Natural killer cell (primary cell): ENCODE results near the gene TEX54. TPM values are rescaled to one million over a fixed set of nuclear protein-coding genes. Genes with fewer than 3 reads are reported as not detected.
"Not testable (repeated sequence)": the region's sequence is repeated elsewhere in the genome, so short reads cannot be mapped to it uniquely, and the experiment has no call there.

Source experiments
- ATAC-seq, 3 donors: fragments of 150-1000 bp in 2 of 3; fragments of 200-7000 bp in 1 of 3; cut with Tn5 transposase; 1 replicate in 1 of 3; 2 replicates in 2 of 3; pipeline ENCODE4 v1.10.0; 2021; ENCODE audit warnings: mild to moderate bottlenecking in 2 of 3, moderate library complexity in 2 of 3
- DNase-seq, 2 donors: peaks; one replicate each; pipeline versions ENCODE4 v3.0.0 to v3.0.0-alpha.2; 2013 to 2021; ENCODE audit warnings: mixed read lengths in 1 of 2
- H3K27ac ChIP-seq: one replicate; pipeline ENCODE4 v1.5.1; 2013; ENCODE audit warnings: mild to moderate bottlenecking, low read length
- H3K27me3 ChIP-seq: one replicate; pipeline ENCODE4 v1.6.1; 2013; ENCODE audit warnings: low read length; ENCODE audit not compliant: control insufficient read depth, insufficient read depth
- H3K36me3 ChIP-seq: one replicate; pipeline ENCODE4 v1.6.1; 2013; ENCODE audit warnings: low read length; ENCODE audit not compliant: control insufficient read depth, insufficient read depth
- H3K4me1 ChIP-seq: one replicate; pipeline ENCODE4 v1.6.1; 2013; ENCODE audit warnings: low read length; ENCODE audit not compliant: control insufficient read depth, insufficient read depth
- H3K4me3 ChIP-seq: one replicate; pipeline ENCODE4 v1.5.1; 2013; ENCODE audit warnings: low read length
- H3K9me3 ChIP-seq: one replicate; pipeline ENCODE4 v1.6.1; 2013; ENCODE audit warnings: low read length; ENCODE audit not compliant: control insufficient read depth, insufficient read depth
- H3K27ac Mint-ChIP-seq, 2 donors: one replicate each; pipeline ENCODE4 v1.8.0; 2022; ENCODE audit warnings: mild to moderate bottlenecking in 2 of 2, mixed read lengths in 2 of 2, moderate library complexity in 1 of 2
- H3K27me3 Mint-ChIP-seq, 2 donors: one replicate each; pipeline ENCODE4 v1.8.0; 2022; ENCODE audit warnings: low read depth in 2 of 2, mixed read lengths in 2 of 2
- H3K36me3 Mint-ChIP-seq: one replicate; pipeline ENCODE4 v1.8.0; 2022; ENCODE audit warnings: mixed read lengths
- H3K4me1 Mint-ChIP-seq, 2 donors: one replicate each; pipeline ENCODE4 v1.8.0; 2022; ENCODE audit warnings: mixed read lengths in 2 of 2
- H3K4me3 Mint-ChIP-seq: one replicate; pipeline ENCODE4 v1.8.0; 2022; ENCODE audit warnings: mild to moderate bottlenecking, moderate library complexity, mixed read lengths
- H3K9me3 Mint-ChIP-seq, 2 donors: one replicate each; pipeline ENCODE4 v1.8.0; 2022; ENCODE audit warnings: mixed read lengths in 2 of 2
- WGBS: methylation state at CpG from one replicate; pipeline ENCODE4 v1.1.7; 2013; ENCODE audit warnings: missing lambda C conversion rate; ENCODE audit not compliant: insufficient coverage; 5-methylcytosine and 5-hydroxymethylcytosine counted together
- intact Hi-C: fragments of 100-400 bp; cut with micrococcal nuclease; formaldehyde crosslinking; loops from one replicate; pipeline ENCODE4 v1.14.2; 2022
- total RNA-seq, 4 donors: library from RNA; stranded (reverse); fragments of 120-200 nt in 1 of 4; gene quantifications; one replicate each; pipeline versions ENCODE4 v1.2.3 to v1.2.4, GENCODE V29; 2013 to 2022
- TF ChIP-seq, protein P1 (sequence below): fragments of 200-600 bp; IDR thresholded peaks from one replicate; pipeline ENCODE4 v1.8.0; 2022; ENCODE audit warnings: antibody characterized with exemption

The TEX54 gene
- total RNA-seq, 3 donors from 2014 or later (not counting 1 experiment from before 2014, with no cell fraction given), result not detected

- Histone ChIP-seq H3K27ac (peak overlapping the region; percentile 92), H3K27me3 (no peaks in the 10 kb centered on the region), H3K36me3 (peaks cover under 1% of the 10 kb centered on the region), H3K4me3 (peak overlapping the region; percentile 82), H3K4me1 (peaks cover 35% of the 10 kb centered on the region), H3K9me3 (no peaks in the 10 kb centered on the region)
- Mint-ChIP-seq H3K9me3 (no peaks in the 10 kb centered on the region), H3K27me3 (no peaks in the 10 kb centered on the region), H3K4me3 (no peak overlapping the region), H3K27ac (no peak overlapping the region), H3K4me1 (peaks cover 17 to 19% of the 10 kb centered on the region in 2 donors), H3K36me3 (no peaks in the 10 kb centered on the region)
- ATAC-seq (peak; percentile 46 to 74 (median 65)), DNase-seq (peak; percentile 75 to 94)
- under 1% methylated on average over 32 of the region's 33 CpGs for WGBS
- intact Hi-C loops, result loop anchor here (1.0 to 5.0 kb wide), 5 partner anchors 14 to 284 kb away; partner anchors contain the start of genes BSCL2, GNG3, SLC3A2 and TUT1
- TF ChIP-seq, protein P1, sequence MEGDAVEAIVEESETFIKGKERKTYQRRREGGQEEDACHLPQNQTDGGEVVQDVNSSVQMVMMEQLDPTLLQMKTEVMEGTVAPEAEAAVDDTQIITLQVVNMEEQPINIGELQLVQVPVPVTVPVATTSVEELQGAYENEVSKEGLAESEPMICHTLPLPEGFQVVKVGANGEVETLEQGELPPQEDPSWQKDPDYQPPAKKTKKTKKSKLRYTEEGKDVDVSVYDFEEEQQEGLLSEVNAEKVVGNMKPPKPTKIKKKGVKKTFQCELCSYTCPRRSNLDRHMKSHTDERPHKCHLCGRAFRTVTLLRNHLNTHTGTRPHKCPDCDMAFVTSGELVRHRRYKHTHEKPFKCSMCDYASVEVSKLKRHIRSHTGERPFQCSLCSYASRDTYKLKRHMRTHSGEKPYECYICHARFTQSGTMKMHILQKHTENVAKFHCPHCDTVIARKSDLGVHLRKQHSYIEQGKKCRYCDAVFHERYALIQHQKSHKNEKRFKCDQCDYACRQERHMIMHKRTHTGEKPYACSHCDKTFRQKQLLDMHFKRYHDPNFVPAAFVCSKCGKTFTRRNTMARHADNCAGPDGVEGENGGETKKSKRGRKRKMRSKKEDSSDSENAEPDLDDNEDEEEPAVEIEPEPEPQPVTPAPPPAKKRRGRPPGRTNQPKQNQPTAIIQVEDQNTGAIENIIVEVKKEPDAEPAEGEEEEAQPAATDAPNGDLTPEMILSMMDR, result no peak
Observed at GRCh38 chr11:62841361-62842170, 8.9 kb upstream of the TEX54 start.

GRCh38 chr11:62840721-62841360 is 8.2 kb upstream of the TEX54 start:
- peaks cover 17 to 19% of the 10 kb centered on the region in 2 donors for H3K4me1 Mint-ChIP-seq
- under 1% methylated on average over 41 of the region's 41 CpGs for WGBS
- not testable (repeated sequence) for H3K27ac Mint-ChIP-seq, H3K36me3 ChIP-seq, H3K4me3 Mint-ChIP-seq, H3K27me3 ChIP-seq, H3K9me3 Mint-ChIP-seq, H3K27me3 Mint-ChIP-seq, H3K9me3 ChIP-seq, H3K36me3 Mint-ChIP-seq
- ATAC-seq (peak; percentile 42 to 60 (median 51)), DNase-seq (peak; percentile 88 to 92)
- peaks cover 35% of the 10 kb centered on the region for H3K4me1 ChIP-seq
- H3K4me3 ChIP-seq, result peak overlapping the region; percentile 82
- intact Hi-C loops, result loop anchor here (1.0 to 5.0 kb wide), 6 partner anchors 14 to 284 kb away; partner anchors contain the start of genes BSCL2, GNG3, SLC3A2 and TMEM179B
- peak overlapping the region; percentile 92 for H3K27ac ChIP-seq

DNA sequence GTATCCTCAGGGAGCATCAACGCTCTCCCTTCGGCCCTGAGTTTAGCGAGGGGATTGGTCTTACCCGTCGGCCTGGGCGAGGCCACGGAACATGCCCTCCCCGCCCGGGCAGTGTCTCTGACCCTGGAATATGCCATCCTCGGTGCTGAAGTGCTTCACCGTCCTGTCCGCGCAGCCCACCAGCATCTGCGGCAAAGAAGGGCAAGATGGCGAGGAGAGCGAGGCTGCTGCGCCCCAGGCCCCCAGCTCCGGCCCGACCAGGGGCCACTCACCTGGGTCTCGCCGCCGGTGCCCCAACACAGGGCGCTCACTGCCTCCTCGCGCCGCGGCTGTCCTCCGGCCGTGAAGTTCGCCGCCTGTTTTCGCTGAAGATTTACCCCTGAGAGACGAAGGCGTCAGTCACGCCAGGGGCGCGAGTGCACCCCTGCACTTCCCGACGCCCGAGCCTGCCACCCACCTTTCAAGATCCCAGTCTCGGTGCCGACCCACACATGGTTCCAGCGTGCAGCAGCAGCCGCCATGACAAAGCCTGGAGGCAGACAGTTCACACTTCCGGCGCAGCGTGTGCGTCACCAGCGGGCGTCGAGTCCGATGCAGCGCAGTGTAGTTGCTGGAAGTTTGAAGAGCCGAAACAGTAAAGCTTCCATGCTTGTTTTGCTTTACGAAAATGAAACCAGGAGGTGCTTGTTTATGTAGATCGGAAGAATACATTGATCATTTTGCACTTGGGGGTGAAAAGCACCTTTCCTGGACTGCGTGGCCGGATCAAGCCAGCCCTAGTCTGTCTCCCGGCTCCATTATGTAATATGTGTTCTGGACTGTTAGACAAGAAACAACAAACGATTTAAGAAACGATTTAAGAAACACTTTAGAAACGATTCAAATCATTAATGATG is 6.7 kb upstream of the TEX54 start, which contains the start of gene WDR74:
TSS of gene WDR74 (minus strand) at position 541 of the 896 bp plus-strand sequence. CDS start at position 521, 20 bp downstream.
- ATAC-seq (peak; percentile 46 to 67 (median 49)), DNase-seq (peak; percentile 88 to 98)
- H3K9me3 ChIP-seq, result no peaks in the 10 kb centered on the region
- no peak within 1 kb of the TSS for H3K4me3 Mint-ChIP-seq
- H3K4me1 Mint-ChIP-seq, result peaks cover 17 to 19% of the 10 kb centered on the region in 2 donors
- H3K9me3 Mint-ChIP-seq, result no peaks in the 10 kb centered on the region
- H3K27ac ChIP-seq, result peak within 1 kb of the TSS; percentile 92
- no peaks in the 10 kb centered on the region for H3K36me3 Mint-ChIP-seq
- intact Hi-C loops, result loop anchor here (1.0 to 2.0 kb wide), 2 partner anchors 8 to 34 kb away; partner anchors contain the start of gene NXF1
- H3K27me3 Mint-ChIP-seq, result no peaks in the 10 kb centered on the region
- H3K27ac Mint-ChIP-seq, result no peak within 1 kb of the TSS
- H3K4me3 ChIP-seq, result peak within 1 kb of the TSS; percentile 82
- no peaks in the 10 kb centered on the region for H3K27me3 ChIP-seq
- WGBS, result under 1% methylated on average over 60 of the region's 62 CpGs
- TF ChIP-seq, protein P1, result no peak
- H3K4me1 ChIP-seq, result peaks cover 35% of the 10 kb centered on the region
- H3K36me3 ChIP-seq, result peaks cover 23% of the 10 kb centered on the region
